HG03558 (cell line): ENCODE data around the gene GRIP1.

Experiments
- ATAC-seq: cut with Tn5 transposase; IDR thresholded peaks from one replicate; pipeline ENCODE4 v1.9.1; 2021; ENCODE audit warnings: moderate number of reproducible peaks; ENCODE audit not compliant: unreplicated experiment; ENCODE audit errors: extremely low read depth

GRIP1 gene

DNA sequence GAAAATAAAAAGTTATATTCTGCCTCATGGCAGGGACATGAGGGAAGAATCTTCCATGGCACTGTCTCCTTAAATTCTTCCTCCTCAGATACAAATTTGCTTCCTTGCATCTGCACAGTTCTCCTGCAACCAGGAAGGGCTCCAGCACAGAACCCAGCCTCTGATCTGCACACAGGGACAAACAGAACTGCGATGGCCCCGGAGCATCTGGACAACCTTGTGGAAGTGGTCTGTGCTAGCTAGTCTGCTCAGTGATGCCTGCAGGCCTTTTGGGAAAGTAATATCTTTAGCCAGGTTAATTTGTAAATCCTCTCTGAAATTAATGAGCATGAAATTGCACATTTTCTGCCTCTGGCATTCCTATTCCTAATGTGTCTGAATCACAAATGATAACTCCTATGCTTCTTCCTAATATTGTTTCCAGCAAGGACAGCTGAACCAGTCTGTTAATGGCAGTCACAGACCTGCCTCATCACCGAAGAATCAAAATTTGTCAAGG lies 74.8 kb downstream of the GRIP1 start:
- ATAC-seq, result no peak

DNA sequence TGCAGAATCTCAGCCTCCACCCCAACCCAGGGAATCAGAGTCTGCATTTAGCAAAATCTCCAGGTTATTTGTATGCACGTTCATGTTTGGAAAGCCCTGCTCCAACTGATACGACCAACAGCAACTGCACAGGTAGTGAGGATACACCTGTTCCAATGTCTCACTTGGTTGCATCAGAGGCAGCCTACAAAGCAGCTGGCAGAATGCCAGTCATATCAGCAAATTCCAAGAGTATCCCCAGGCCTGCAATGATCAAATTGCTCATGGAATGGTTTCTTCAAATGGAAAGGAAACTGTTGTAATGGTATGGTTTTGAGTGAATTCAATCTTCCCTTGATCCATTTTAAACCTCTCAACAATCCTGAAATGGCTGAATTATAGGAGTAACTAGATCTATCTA lies 75.4 kb downstream of the GRIP1 start:
- ATAC-seq, result no peak

DNA sequence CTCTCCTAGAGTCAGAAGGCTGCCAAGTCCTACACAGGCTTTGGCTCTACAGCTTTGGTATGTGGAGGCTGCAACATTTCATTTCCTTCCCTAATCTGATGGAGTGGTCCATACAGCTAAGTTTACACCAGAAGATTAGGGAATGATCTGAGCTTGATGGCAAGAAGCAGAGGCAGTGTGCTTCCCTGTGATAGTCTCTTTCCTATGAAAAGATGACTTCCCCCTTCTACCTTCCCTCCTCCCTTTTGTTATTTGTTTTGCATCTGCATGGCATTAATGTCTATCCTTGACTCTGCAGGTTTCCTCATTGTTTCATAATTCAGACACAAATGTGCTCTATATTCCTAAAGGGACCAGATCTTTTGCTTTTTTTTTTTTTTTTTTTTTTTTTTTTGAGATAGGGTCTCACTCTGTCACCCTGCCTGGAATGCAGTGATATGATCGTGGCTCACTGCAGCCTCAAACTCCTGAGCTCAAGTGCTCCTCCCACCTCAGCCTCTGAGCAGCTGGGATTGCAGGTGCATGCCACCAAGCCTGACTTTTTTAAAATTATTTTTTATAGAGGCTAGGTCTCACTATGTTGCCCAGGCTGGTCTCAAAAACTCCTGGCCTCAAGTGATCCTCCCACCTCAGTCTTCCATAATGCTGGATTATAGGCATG lies 76.3 kb downstream of the GRIP1 start:
- ATAC-seq, result no peak

DNA sequence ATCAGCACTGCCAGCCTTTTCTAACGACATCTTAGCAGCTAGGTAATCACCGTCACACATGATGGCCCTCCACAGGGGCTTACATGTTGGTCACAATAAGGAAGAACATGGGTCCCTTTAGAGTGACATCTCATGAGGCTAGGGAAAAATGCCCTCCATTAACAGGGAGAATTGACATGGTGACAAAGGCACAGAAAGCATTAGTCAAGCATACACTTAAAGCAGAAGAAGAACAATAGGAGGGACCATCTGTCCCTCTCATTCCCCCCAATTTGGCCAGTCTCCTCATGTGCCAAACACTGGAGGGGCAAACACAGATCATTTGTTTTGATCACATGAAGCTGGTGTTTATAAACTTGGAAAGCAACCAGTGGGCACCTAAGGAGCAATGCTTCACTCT lies 78.0 kb downstream of the GRIP1 start:
- ATAC-seq, result no peak

DNA sequence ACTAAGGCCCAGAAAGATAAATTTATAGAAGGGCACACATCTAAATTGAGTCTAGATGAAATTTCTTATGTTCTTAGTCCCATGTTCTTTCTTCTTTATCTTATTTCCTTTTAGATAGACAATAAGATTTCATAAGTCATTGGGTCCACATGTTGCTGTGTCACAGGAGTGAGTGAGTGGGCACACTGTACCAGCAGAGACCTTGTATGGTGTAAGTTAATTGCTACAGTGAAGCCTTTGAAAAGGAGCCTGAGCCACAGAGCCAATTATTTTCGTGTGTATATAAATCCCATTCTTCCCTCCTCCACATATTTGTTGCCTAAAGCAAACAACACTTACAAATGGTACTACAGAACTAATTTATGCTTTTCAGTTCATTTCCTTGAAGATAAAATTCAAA lies 79.1 kb downstream of the GRIP1 start:
- no peak for ATAC-seq

DNA sequence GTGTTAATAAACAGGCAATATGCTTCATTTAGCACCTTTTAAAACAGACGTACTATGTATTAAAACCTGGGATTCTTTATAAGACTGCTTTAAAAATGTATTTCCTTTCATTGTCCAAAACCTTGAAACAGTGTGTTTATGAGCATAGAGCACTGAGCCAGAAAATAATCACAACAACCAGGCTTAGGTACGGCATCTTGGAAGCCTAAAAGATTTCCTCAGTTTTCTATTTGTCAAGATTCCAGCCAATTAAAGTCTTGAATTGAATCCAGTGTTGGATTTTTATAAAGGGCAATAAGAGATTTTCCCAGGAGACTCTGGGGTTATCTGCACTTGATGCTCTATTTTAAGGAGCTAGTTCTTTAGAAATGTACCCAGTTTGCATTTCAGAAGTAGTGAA lies 80.3 kb downstream of the GRIP1 start:
- no peak for ATAC-seq

DNA sequence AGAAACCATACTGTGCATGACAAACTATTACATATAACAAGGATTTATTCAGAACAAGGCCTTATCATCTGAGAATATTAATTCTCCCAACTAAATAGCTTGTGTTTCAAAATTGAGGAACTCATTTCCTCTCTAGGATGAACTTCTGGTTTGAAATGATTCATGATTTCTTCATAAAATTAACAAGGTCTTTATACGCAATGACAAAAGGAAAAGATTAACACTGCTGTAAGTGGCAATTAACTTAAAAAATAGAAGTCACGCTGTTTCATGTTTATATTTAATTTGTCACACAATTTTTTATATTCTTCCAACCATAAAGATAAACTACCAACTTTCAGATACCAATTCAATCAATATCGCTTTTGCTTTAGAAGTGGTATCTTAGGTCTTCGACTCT lies 80.8 kb downstream of the GRIP1 start:
- no peak for ATAC-seq

DNA sequence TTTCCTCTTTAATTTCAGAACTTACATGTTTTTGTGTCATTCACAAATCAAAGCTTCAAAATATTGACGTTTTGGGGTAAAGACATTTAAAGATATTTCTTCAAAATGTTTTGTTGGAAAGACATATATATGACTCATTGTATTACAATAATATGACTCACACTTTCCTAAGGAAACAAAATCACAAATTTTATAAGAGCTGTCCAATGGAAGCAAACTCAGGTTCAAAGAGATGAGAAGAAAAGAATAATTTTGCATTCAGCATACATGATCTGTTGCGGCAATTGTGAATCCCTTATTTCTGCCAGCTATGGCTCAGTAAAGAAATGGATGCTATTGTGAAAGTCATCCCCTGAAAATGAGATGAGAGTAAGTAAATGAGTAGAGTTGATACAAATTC lies 82.7 kb downstream of the GRIP1 start:
- ATAC-seq, result no peak

DNA sequence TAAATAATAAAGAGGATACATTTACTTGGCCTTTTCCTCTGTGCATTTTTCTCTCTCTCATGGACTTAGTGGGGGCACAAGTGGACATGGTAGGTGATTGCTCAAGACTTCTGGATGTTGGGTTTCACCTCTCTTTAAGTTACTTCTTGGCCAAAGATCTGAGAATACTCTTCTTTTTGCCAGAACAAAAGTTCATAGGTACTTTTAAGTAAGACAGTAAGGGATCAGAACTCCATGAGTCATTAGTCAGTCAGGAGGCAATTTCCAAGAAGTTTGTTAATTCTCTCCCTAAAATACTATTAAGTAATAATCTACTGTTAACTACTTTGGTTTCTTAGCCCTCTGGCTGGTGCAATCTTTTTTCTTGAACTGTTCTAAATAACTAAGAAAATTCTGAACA lies 84.2 kb downstream of the GRIP1 start:
- ATAC-seq, result no peak

DNA sequence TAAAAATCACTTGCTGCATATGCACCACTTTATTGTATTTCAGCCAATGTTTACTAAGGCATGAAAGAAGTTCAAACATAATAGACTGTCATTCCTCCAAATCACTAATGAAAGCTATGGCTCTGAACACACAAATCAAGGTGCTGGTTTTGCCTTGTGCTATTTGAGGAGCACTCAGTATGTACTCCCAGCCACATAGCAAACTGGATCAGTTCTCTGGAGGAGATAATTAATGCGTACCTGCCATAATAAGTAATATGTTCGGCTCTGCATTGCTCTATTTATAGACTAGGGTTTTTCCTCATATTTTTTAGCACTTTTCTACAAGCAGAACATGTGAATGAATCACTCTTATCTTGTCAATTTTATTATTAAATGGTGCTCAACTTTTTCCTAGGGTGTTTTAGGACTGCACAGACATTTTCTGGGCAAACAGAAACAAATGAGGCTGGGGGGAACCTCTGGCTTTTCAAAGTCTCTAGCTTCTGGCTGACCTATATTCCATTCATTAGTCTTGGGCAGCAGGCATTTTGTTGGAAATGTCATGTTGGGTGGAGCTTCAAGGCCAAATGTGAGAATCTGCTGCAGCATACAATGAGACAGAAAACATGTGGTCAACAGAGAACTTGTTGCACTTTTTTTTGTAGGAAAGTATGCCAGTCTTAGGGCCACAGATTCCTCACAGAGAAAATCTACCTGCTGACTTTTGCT lies 88.4 kb downstream of the GRIP1 start:
- ATAC-seq, result no peak

DNA sequence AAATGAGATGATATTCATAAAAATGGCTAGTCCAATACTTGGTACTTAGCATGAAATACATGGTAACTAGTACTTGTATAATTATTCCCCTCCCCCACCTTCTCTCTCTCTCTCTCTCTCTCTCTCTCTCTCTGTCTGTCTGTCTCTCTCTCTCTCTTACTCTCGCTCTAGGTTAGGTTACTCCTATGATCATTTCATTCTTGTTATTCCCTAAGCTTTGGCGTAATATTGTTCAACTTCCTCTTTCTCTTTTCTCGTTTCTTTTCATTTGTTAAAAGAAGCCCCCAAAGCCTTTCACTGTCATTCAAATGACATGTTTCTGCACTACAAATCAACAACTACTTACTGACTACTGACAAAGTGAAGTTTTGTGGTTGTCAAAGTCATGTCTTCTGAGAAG lies 89.8 kb downstream of the GRIP1 start:
- ATAC-seq, result no peak

DNA sequence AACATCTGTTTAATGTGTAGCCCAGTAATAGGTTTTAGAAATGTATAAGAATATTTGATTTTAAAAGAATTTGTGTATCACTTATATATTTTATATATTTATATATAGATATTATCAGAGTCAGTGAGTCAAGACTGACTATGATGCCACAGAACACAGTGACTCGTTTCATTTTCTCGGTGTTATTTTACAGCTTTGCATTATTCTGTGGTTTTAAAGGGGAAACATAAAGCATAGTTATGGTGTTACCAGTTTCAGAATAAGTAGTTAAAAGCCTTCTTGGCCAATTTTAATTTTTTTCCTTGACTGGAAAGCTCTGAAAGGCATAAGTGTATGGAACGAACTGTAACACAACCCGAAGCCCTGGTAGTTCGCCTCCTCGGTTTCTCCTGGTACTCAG lies 91.0 kb downstream of the GRIP1 start:
- no peak for ATAC-seq

DNA sequence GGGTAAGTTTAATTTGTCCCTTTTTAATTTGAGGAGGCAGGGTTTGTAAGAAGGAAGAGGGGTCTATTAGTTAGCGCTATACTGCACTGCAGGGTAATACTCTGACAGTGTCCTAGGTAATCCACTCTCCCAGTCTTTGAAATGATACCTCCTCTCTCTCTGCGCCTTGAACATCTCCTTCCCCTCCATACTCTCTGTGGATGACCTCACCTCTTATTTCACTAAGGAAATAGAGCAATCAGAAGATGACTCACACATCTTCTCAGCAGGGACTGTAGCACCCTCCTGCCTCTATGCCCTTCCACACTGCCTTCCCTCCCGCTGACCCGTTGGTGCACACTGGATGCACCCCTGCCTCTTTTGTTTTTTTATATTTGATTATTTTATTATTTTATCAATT lies 94.2 kb downstream of the GRIP1 start:
- no peak for ATAC-seq

DNA sequence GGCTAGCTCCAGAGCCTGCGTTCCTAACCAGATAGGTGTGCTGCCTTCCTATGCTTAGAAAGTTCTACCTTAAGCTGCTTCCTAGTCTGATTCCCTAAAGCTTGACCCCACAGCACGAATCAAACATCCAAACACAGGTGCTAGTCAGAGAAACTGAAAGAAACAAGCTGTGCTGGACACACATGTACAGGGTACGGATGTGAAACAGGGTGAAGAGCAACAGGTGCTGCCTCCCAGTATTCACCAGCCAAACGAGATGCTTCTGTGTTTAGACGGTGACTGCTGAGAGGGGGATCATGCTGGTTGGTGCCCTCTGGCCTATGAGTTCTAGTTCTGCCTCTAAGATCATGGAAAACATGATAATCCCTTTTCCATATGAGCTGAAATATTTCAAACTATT lies 105.3 kb downstream of the GRIP1 start:
- ATAC-seq, result no peak

DNA sequence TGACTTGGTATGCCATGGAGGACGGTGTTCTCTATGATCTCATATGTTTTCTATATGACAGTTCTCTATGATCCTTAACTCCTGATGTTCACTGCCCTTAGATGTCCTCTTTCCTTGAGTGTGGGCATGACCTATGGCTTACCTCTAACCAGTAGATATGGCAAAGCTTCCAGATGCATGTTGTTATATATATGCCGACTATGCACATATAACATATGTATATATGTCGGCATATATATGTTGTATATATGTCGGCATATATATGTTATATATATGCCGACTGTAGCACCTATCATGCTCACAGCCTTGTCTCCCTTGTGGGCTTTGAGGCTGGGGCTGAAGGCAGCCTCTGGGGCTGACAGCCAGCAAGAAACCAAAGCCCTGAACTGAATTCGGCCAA lies 106.0 kb downstream of the GRIP1 start:
- ATAC-seq, result no peak

DNA sequence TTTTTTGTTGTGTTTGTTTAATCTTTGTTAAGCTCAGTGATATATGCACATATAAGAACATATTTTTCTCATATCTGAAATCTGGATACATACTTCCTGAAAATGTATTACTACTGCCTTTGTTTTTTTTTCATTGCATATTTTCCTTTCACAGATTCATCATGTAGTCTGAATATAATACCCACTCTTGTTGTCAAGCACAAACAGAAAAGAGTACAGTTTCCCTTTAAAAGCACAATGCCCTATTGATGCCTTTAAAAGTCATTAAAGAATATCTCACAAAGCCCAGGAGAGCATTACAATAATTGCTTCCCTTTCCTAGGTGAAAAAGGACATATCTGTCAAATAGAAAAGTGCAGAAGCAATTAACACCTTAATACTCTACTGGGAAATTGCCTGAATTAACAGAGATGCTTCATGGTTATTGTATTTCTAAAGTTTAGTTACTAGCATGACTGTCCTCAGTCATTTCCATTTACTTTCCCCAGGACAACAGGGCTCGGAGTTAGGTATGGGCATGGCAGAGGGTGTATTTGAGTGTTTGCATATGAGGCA lies 107.4 kb downstream of the GRIP1 start:
- no peak for ATAC-seq

DNA sequence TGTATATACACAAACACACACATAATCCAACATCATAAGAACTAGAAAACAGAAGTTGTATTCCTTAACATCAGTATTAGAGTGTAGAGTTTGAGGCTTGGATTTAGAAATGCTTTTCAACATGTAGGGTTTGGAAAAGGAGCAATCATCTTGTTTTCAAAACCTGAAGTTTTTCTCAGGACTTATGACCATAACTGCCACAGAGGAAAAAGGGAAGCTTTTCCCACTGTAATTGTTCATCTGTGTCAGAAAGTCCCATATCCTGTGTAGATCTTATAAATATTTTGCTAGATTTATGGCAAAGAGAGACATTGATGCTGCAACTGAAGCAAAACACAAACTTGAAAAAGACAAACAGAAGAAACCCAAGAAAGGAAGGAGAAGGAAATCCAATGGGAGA lies 115.7 kb downstream of the GRIP1 start:
- ATAC-seq, result no peak

DNA sequence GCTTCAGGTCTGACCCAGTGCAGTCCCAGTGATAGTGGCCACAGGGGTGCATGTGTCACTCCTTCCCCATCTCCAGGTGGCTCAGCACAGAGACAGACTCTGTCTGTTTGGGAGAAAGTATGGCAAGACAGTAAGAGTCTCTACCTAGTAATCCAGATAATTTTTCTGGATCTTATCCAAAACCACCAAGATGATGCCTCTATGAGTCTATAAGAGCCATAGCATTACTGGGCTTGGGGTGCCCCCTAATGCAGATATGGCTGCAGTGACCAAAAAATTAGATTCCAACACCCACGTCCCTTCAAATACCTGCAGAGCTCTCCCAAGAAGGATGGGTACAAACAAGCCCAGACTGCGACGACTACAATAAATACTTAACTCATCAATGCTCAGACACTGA lies 123.8 kb downstream of the GRIP1 start:
- ATAC-seq, result no peak

DNA sequence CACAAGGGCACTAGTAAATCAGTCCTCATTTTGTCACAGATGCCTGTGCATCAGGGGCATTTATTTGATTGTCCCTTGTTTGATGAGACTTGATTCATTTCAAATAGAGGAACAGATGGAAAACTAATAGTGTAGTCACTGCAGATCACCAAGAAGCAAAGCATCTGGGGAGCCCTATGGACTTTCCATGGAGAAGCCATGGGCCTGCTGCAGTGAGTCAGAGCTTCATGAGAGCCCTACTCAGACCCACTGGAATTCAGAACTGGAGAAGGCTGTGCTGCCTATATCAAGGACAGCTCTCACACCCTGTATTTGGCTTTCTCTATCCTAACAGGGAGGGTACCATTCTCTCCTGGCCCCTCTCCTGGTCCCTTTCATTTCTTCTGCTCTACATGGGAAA lies 126.2 kb downstream of the GRIP1 start:
- no peak for ATAC-seq

DNA sequence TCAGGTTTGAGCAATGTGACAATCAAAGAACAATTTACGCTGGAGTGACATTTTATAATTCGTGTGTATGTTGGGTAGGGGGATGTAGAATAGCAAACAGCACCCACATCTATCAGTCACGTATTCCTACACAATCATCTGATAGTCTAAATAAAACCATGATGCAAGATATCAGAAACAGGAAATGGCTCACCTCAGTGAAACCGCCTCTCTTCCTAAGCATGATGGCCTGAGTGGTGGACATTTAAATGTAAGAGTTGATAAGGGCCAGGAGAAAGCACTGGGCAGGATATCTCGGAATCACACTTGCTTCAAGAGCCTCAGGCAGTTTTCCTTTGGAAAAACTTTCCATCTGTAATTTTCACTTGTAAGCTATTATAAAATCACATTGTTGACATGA lies 128.2 kb downstream of the GRIP1 start:
- no peak for ATAC-seq

DNA sequence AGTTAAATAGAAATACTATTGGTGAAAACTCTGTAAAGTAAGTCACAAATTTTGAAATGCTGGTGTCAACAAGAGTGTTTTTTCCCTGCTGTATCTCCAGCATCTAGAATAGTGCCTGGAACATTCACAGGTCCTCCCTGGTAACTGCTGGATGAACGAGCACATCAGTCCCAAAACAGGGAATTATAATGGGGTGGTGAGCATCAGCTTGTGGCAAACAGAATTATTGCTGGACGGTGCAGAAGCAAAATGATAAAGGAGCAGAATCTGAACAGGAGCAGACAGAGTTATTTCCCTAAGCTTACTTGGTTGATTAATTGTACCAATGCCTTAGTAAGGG lies 129.9 kb downstream of the GRIP1 start:
- ATAC-seq, result no peak
